Stimulated activated CD4-positive, alpha-beta T cell treated with anti-CD3 and anti-CD28 coated beads, Interleukin-4, amount 100 ng/mL, for 24 hours (primary cell): ENCODE data around the gene SEMA3G.

Experiments used
- DNase-seq: peaks from one replicate; pipeline ENCODE4 v3.0.0-alpha.2; 2020

SEMA3G gene

GRCh38 chr3:52479037-52479876 is 34.4 kb upstream of the SEMA3G start:
- DNase-seq = no peak

- no peak for DNase-seq
Measured at GRCh38 chr3:52477796-52478095, 32.8 kb upstream of the SEMA3G start.

GRCh38 chr3:52477076-52477795 is 32.3 kb upstream of the SEMA3G start:
- DNase-seq = no peak

GRCh38 chr3:52473026-52473425 is 28.1 kb upstream of the SEMA3G start:
- no peak for DNase-seq

GRCh38 chr3:52472239-52473000 is 27.5 kb upstream of the SEMA3G start:
- DNase-seq = no peak

GRCh38 chr3:52471371-52472238 is 26.7 kb upstream of the SEMA3G start:
- peak; percentile 22 for DNase-seq

- DNase-seq = no peak
Measured at GRCh38 chr3:52470920-52471319, 26.0 kb upstream of the SEMA3G start.

- no peak for DNase-seq
Measured at GRCh38 chr3:52469001-52469400, 24.1 kb upstream of the SEMA3G start.

GRCh38 chr3:52468336-52468735 is 23.4 kb upstream of the SEMA3G start:
- DNase-seq = no peak

- no peak for DNase-seq
Measured at GRCh38 chr3:52463416-52463815, 18.5 kb upstream of the SEMA3G start.

- DNase-seq = no peak
Measured at GRCh38 chr3:52461874-52462273, 17.0 kb upstream of the SEMA3G start.

GRCh38 chr3:52458770-52459545 is 14.1 kb upstream of the SEMA3G start:
- DNase-seq = no peak

GRCh38 chr3:52458031-52458760 is 13.3 kb upstream of the SEMA3G start:
- DNase-seq = no peak

GRCh38 chr3:52456800-52457183 is 11.9 kb upstream of the SEMA3G start:
- DNase-seq = no peak

- DNase-seq = no peak
Measured at GRCh38 chr3:52456169-52456799, 11.4 kb upstream of the SEMA3G start.

GRCh38 chr3:52455283-52456168 is 10.6 kb upstream of the SEMA3G start, which contains the start of gene NISCH:
NISCH (plus strand) TSS chr3:52455604; CDS start chr3:52455642, 38 bp downstream.
- peak; percentile 96 for DNase-seq

GRCh38 chr3:52454938-52455282 is 10.0 kb upstream of the SEMA3G start:
- no peak for DNase-seq

GRCh38 chr3:52454250-52454937 is 9.5 kb upstream of the SEMA3G start:
- DNase-seq = no peak
